Stimulated activated CD8-positive, alpha-beta memory T cell treated with anti-CD3 and anti-CD28 coated beads, Interleukin-7, amount 100 ng/mL, for 48 hours (primary cell): Measurements from ENCODE around the gene RNASE11.

Experiments
- DNase-seq, 2 donors: peaks; one replicate each; pipeline ENCODE4 v3.0.0-alpha.2; 2020; ENCODE audit warnings: low read depth in 1 of 2; ENCODE audit errors: extremely low read depth in 1 of 2

RNASE11 gene

GRCh38 chr14:20546877-20547276 is 40.9 kb downstream of the RNASE11 start:
- no peak for DNase-seq

GRCh38 chr14:20539906-20540305 is 47.9 kb downstream of the RNASE11 start:
- DNase-seq: no peak
